HCT116 (cell line): ENCODE data around the gene C9orf72.

Source experiments
- POLR2AphosphoS5 ChIP-seq: IDR thresholded peaks from 2 replicates; pipeline ENCODE4 v1.6.1; 2011; ENCODE audit warnings: mild to moderate bottlenecking, low read depth, low read length, moderate library complexity
- SIN3A ChIP-seq: IDR thresholded peaks from 2 replicates; pipeline ENCODE4 v1.6.1; 2012; ENCODE audit warnings: low read depth

DNA sequence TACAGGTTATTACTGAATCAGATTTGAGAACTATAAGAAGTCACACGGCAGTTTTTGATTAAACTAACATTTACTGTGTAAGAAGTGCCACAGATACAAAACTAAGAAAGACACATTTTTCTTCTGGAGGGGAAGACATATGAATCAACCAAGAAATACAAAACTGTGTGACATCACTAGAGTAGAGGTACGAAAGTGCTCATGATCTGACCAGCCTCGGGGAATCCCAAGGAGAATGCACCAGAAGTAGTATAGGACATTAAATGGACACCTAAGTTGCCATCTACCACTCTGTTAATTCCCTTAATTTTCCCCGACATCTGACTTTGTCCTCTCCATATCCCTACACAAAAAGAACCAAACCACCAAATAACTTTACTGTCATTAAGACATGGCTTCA lies 54.5 kb downstream of the C9orf72 start:
- TF ChIP-seq POLR2AphosphoS5: no peak
- TF ChIP-seq SIN3A: no peak
